Measurements from ENCODE around the gene TNFAIP2. TPM values are rescaled to one million over a fixed set of nuclear protein-coding genes. Genes with fewer than 3 reads are reported as not detected.

The TNFAIP2 gene
- total RNA-seq, 3 donors from 2014 or later: 22.0 to 67.4 (median 40.2) TPM

GRCh38 chr14:103129301-103130016 lies 6.2 kb downstream of the TNFAIP2 start:
- TF ChIP-seq, protein P1, sequence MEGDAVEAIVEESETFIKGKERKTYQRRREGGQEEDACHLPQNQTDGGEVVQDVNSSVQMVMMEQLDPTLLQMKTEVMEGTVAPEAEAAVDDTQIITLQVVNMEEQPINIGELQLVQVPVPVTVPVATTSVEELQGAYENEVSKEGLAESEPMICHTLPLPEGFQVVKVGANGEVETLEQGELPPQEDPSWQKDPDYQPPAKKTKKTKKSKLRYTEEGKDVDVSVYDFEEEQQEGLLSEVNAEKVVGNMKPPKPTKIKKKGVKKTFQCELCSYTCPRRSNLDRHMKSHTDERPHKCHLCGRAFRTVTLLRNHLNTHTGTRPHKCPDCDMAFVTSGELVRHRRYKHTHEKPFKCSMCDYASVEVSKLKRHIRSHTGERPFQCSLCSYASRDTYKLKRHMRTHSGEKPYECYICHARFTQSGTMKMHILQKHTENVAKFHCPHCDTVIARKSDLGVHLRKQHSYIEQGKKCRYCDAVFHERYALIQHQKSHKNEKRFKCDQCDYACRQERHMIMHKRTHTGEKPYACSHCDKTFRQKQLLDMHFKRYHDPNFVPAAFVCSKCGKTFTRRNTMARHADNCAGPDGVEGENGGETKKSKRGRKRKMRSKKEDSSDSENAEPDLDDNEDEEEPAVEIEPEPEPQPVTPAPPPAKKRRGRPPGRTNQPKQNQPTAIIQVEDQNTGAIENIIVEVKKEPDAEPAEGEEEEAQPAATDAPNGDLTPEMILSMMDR (IDR thresholded peaks at IDR 0.05): no peak

DNA sequence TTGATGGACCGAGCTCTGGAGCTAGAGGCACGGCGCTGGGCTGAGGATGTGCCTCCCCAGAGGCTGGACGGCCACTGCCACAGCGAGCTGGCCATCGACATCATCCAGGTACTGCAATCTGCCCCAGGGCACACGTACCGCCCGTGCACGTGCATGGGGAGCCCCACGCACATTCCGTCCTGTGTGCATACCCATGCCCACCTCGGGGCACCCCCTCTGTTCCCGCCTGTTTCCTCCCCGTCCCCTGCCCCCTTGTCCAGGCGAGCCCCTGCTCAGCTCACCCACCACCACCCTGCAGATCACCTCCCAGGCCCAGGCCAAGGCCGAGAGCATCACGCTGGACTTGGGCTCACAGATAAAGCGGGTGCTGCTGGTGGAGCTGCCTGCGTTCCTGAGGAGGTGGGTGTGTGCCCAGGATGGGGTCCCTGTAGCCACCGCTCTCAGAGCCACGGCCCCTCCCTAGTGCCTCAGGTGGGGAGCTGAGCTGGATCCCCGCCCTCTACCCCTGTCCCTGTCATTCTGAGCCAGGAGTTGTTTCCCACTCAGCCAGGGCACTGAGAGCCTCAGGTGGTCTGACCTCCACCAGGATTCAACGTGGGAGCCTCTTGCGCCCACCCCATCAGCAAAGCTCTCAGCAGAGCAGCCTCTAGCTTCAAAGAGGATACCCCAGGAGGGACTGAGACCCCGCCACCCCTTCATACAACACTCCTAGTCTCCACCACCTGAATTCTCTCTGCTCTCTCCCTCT lies 6.9 kb downstream of the TNFAIP2 start:
- DNase-seq: peak in 1 of 3 donors; percentile 46
- H3K36me3 ChIP-seq (ENCODE audit: low read depth): no peaks in the 10 kb centered on the region
- peaks cover 6% of the 10 kb centered on the region for H3K4me1 ChIP-seq (ENCODE audit: low read depth)
- no peak for ATAC-seq
- intact Hi-C loops (cut with DNase I, micrococcal nuclease): no loop called here
- TF ChIP-seq, protein P1 (IDR thresholded peaks at IDR 0.05): no peak
- no peaks in the 10 kb centered on the region for H3K9me3 ChIP-seq
- H3K4me3 ChIP-seq: no peak overlapping the region

More at GRCh38 chr14:103129301-103130016, 6.2 kb downstream of the TNFAIP2 start:
- Histone ChIP-seq H3K9me3 (no peaks in the 10 kb centered on the region), H3K4me1 (ENCODE audit: low read depth) (peaks cover 13% of the 10 kb centered on the region), H3K36me3 (ENCODE audit: low read depth) (no peaks in the 10 kb centered on the region), H3K4me3 (no peak overlapping the region)
- no peak for ATAC-seq
- no peak for DNase-seq
- intact Hi-C loops (cut with DNase I, micrococcal nuclease): no loop called here

DNA sequence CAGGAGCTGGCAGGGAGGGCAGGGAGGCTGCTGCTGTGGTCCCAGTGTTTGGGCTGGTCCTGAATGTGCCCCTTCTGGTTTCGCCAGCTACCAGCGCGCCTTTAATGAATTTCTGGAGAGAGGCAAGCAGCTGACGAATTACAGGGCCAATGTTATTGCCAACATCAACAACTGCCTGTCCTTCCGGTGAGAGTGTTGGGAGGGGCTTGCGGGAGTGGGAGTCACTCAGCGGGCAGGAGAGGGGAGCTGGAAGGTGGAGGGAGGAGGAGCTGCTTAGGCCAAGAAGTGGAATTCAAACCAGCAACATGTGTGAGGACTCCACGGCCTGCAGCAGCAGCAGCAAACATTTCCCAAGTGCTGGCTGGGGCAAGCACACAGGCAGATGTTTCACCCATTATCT lies 7.7 kb downstream of the TNFAIP2 start:
- H3K36me3 ChIP-seq (ENCODE audit: low read depth): no peaks in the 10 kb centered on the region

DNA sequence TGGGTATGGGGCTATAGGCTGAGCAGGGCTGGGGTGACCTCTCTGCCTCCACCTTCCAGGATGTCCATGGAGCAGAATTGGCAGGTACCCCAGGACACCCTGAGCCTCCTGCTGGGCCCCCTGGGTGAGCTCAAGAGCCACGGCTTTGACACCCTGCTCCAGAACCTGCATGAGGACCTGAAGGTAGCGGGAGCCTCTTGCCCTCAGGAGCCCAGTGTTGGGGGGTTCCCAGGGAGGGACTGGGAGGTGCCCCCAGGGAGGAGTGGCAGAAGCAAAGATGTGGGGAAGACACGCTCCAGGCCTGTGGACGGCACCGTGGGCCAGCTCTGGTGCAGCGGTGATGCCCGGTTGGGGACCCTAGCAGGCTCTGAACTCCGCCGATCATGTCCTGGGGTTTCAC lies 8.3 kb downstream of the TNFAIP2 start:
- Histone ChIP-seq H3K36me3 (ENCODE audit: low read depth) (no peaks in the 10 kb centered on the region), H3K4me1 (ENCODE audit: low read depth) (peaks cover 5% of the 10 kb centered on the region), H3K4me3 (no peak overlapping the region), H3K9me3 (no peaks in the 10 kb centered on the region)
- ATAC-seq: no peak
- intact Hi-C loops (cut with DNase I, micrococcal nuclease): no loop called here
- DNase-seq: no peak
- TF ChIP-seq, protein P1 (IDR thresholded peaks at IDR 0.05): no peak

More for the DNA sequence above, 7.7 kb downstream of the TNFAIP2 start:
- Histone ChIP-seq H3K9me3 (no peaks in the 10 kb centered on the region), H3K4me1 (ENCODE audit: low read depth) (peaks cover 6% of the 10 kb centered on the region), H3K4me3 (no peak overlapping the region)
- intact Hi-C loops (cut with DNase I, micrococcal nuclease): no loop called here
- ATAC-seq (no peak), DNase-seq (no peak)
- TF ChIP-seq, protein P1 (IDR thresholded peaks at IDR 0.05): no peak

- ATAC-seq: no peak
- peaks cover 1% of the 10 kb centered on the region for H3K4me1 ChIP-seq (ENCODE audit: low read depth)
- H3K36me3 ChIP-seq (ENCODE audit: low read depth): no peaks in the 10 kb centered on the region
- no peak overlapping the region for H3K4me3 ChIP-seq
- no peaks in the 10 kb centered on the region for H3K9me3 ChIP-seq
- intact Hi-C loops (cut with DNase I, micrococcal nuclease): no loop called here
- peak in 1 of 3 donors; percentile 28 for DNase-seq
- TF ChIP-seq, protein P1 (IDR thresholded peaks at IDR 0.05): no peak
These were observed 9.3 kb downstream of the TNFAIP2 start for GRCh38 chr14:103132381-103133209.

Data from mucosa of descending colon (tissue), 3 donors.